ENCODE results near the gene KIF5A.

The KIF5A gene

DNA sequence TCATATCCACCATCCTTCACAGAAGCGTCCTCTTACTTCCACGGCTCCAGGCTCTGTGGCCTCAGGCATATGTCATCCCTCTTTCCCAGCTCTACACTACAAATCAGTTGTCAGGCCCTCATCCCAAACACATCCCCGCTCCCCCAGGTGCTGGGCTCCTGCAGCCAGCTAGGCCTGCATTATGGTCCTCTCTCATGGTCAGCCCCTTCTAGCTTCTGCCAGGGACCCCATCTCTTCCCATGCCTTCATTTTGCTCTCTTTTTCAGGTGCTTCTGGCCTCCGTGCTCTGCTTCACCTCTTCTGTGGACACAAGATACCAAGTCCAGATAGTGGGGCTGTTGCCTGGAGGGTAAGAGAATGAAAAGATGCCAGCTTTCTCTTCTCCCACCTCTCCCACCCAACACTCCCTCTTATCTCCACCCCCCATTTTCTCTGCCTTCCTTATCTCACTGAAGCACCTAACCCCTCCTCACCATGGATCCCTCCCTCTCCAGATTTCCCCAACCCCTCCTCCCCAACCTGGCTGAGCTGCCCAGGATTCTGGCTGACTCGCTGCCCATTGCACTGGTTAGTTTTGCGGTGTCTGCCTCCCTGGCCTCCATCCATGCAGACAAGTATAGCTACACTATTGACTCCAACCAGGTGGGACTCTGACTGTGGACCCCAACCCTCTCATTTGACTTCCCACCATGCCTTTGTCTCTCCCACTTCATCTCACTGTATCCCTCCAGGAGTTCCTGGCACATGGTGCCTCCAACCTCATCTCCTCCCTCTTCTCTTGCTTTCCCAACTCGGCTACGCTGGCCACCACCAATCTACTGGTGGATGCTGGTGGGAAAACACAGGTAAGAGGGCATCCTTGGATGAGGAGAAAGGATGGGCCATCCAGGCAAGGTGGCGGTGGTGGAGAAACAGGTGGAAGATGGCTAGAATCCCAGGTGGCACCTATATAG, 72.7 kb downstream of the KIF5A start:
- Histone ChIP-seq H3K27ac (ENCODE audit: low read length) (no peak overlapping the region), H3K27me3 (ENCODE audit: low read depth, low read length) (no peaks in the 10 kb centered on the region), H3K9me3 (ENCODE audit: insufficient read depth, low read length) (no peaks in the 10 kb centered on the region), H4K20me1 (ENCODE audit: insufficient read depth, low read length) (no peaks in the 10 kb centered on the region), H3K9ac (ENCODE audit: low read length) (no peak overlapping the region), H2AFZ (ENCODE audit: low read depth, low read length) (no peak overlapping the region), H3K36me3 (replicated peaks; ENCODE audit: low read depth, low read length) (no peaks in the 10 kb centered on the region), H3K4me2 (ENCODE audit: low read length) (no peak overlapping the region), H3K4me3 (ENCODE audit: low read length) (no peak overlapping the region), H3K79me2 (ENCODE audit: low read length) (no peaks in the 10 kb centered on the region), H3K4me1 (ENCODE audit: low read length) (no peaks in the 10 kb centered on the region)
- TF ChIP-seq, protein P1, sequence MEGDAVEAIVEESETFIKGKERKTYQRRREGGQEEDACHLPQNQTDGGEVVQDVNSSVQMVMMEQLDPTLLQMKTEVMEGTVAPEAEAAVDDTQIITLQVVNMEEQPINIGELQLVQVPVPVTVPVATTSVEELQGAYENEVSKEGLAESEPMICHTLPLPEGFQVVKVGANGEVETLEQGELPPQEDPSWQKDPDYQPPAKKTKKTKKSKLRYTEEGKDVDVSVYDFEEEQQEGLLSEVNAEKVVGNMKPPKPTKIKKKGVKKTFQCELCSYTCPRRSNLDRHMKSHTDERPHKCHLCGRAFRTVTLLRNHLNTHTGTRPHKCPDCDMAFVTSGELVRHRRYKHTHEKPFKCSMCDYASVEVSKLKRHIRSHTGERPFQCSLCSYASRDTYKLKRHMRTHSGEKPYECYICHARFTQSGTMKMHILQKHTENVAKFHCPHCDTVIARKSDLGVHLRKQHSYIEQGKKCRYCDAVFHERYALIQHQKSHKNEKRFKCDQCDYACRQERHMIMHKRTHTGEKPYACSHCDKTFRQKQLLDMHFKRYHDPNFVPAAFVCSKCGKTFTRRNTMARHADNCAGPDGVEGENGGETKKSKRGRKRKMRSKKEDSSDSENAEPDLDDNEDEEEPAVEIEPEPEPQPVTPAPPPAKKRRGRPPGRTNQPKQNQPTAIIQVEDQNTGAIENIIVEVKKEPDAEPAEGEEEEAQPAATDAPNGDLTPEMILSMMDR (IDR thresholded peaks at IDR 0.05; ENCODE audit: low read depth, low read length): no peak
- TF ChIP-seq EZH2phosphoT487 (IDR thresholded peaks at IDR 0.05; ENCODE audit: low read depth): no peak

DNA sequence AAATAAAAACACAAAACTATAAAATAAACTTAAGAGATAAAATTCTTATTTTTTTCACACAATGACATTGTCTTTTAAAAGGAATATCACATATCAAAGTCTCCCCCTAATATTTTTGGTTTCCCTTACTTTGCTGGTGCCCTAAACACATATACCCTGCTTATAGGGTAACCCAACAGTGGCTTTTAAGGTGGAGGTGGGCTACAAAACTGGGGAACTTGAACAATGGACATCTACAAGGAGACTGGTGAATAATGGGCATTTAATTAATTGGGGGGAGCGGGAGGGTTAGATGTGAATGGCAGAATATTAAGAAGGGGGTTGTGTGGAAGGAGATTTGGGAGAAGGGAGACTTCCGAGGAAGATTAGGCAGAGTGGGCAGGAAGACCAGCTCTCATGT, 73.5 kb downstream of the KIF5A start:
- TF ChIP-seq, protein P1 (IDR thresholded peaks at IDR 0.05; ENCODE audit: low read depth, low read length): no peak
- no peak for TF ChIP-seq EZH2phosphoT487 (IDR thresholded peaks at IDR 0.05; ENCODE audit: low read depth)
- no peaks in the 10 kb centered on the region for H3K79me2 ChIP-seq (ENCODE audit: low read length)
- H3K4me3 ChIP-seq (ENCODE audit: low read length): no peak overlapping the region
- H3K27ac ChIP-seq (ENCODE audit: low read length): no peak overlapping the region
- no peaks in the 10 kb centered on the region for H4K20me1 ChIP-seq (ENCODE audit: insufficient read depth, low read length)
- no peaks in the 10 kb centered on the region for H3K4me1 ChIP-seq (ENCODE audit: low read length)
- H2AFZ ChIP-seq (ENCODE audit: low read depth, low read length): no peak overlapping the region
- no peak overlapping the region for H3K4me2 ChIP-seq (ENCODE audit: low read length)
- no peak overlapping the region for H3K9ac ChIP-seq (ENCODE audit: low read length)
- H3K27me3 ChIP-seq (ENCODE audit: low read depth, low read length): no peaks in the 10 kb centered on the region
- no peaks in the 10 kb centered on the region for H3K9me3 ChIP-seq (ENCODE audit: insufficient read depth, low read length)
- no peaks in the 10 kb centered on the region for H3K36me3 ChIP-seq (replicated peaks; ENCODE audit: low read depth, low read length)

DNA sequence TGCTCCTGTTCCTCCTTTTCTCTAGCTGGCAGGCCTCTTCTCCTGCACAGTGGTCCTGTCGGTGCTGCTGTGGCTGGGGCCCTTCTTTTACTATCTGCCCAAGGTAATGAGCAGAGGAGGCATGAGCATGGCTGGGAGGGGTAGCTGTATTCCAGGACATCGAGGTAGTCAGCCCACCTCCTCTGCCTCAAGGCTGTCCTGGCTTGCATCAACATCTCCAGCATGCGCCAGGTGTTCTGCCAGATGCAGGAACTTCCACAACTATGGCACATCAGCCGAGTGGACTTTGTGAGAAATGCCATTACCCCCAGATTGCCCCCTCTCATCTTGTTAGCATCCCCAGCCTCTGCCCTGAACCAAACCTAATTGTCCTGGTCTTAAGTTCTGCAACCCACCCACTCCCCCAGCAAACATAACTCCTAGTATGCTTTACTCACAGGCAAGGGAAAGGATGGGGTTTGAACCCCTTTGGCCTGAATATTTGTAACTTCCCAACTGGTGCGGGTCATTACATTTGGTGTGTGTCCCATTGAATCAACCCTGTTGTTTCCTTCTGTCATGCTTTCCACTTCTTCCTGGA, 74.1 kb downstream of the KIF5A start:
- Histone ChIP-seq H3K36me3 (replicated peaks; ENCODE audit: low read depth, low read length) (no peaks in the 10 kb centered on the region), H3K9me3 (ENCODE audit: insufficient read depth, low read length) (no peaks in the 10 kb centered on the region), H3K79me2 (ENCODE audit: low read length) (no peaks in the 10 kb centered on the region), H3K4me1 (ENCODE audit: low read length) (no peaks in the 10 kb centered on the region), H3K9ac (ENCODE audit: low read length) (no peak overlapping the region), H4K20me1 (ENCODE audit: insufficient read depth, low read length) (no peaks in the 10 kb centered on the region), H3K4me3 (ENCODE audit: low read length) (no peak overlapping the region), H2AFZ (ENCODE audit: low read depth, low read length) (no peak overlapping the region), H3K27me3 (ENCODE audit: low read depth, low read length) (no peaks in the 10 kb centered on the region), H3K27ac (ENCODE audit: low read length) (no peak overlapping the region), H3K4me2 (ENCODE audit: low read length) (no peak overlapping the region)
- TF ChIP-seq EZH2phosphoT487 (IDR thresholded peaks at IDR 0.05; ENCODE audit: low read depth): no peak
- TF ChIP-seq, protein P1 (IDR thresholded peaks at IDR 0.05; ENCODE audit: low read depth, low read length): no peak

DNA sequence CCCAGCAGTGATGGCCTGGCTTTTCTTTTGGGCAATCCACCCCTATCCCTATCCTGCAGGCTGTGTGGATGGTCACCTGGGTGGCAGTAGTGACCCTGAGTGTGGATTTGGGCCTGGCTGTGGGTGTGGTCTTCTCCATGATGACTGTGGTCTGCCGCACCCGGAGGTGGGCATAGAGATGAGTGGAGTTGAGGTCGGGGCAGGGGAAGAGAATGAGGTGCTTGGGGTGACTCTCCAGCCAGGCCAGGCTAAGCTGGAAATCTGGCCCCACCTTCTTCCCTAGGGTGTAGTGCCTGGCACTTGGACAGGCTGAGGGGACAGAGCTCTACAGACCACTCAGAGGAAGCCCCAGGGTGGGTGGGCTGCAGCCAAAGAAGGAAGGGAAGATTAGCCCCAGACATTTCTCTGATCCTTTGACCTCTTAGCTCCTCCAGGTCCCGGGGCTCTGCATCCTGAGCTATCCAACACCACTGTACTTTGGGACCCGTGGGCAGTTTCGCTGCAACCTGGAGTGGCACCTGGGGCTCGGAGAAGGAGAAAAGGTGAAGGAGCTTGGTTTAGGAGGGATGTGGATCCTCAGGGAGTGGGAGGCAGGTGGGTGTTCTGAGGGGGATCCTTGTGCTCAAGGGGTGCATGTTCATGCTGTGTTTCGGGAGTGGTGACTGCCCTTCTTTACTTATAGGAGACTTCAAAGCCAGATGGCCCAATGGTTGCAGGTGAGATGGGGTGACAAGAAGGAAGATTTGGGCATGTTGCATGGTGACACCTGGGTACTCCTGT, 74.8 kb downstream of the KIF5A start:
- Histone ChIP-seq H3K9ac (ENCODE audit: low read length) (no peak overlapping the region), H3K4me2 (ENCODE audit: low read length) (no peak overlapping the region), H3K4me1 (ENCODE audit: low read length) (no peaks in the 10 kb centered on the region), H3K9me3 (ENCODE audit: insufficient read depth, low read length) (no peaks in the 10 kb centered on the region), H4K20me1 (ENCODE audit: insufficient read depth, low read length) (no peaks in the 10 kb centered on the region), H3K27me3 (ENCODE audit: low read depth, low read length) (no peaks in the 10 kb centered on the region), H3K79me2 (ENCODE audit: low read length) (no peaks in the 10 kb centered on the region), H3K4me3 (ENCODE audit: low read length) (no peak overlapping the region), H2AFZ (ENCODE audit: low read depth, low read length) (no peak overlapping the region), H3K27ac (ENCODE audit: low read length) (no peak overlapping the region), H3K36me3 (replicated peaks; ENCODE audit: low read depth, low read length) (no peaks in the 10 kb centered on the region)
- TF ChIP-seq EZH2phosphoT487 (IDR thresholded peaks at IDR 0.05; ENCODE audit: low read depth): no peak
- TF ChIP-seq, protein P1 (IDR thresholded peaks at IDR 0.05; ENCODE audit: low read depth, low read length): no peak

All from OCI-LY3 (cell line).